Fibroblast of lung (primary cell): ENCODE results near the gene SNAP25. TPM values are rescaled to one million over a fixed set of nuclear protein-coding genes. Genes with fewer than 3 reads are reported as not detected.

Experiments
- DNase-seq, 2 donors: peaks; one replicate each; pipeline versions ENCODE4 v3.0.0 to v3.0.0-alpha.2; 2010; ENCODE audit warnings: low read depth in 2 of 2
- H2AFZ ChIP-seq: 2 replicates; pipeline ENCODE4 v1.5.1; 2012; ENCODE audit warnings: low read length, control low read depth, inconsistent platforms
- H3K27ac ChIP-seq: 2 replicates; pipeline ENCODE4 v1.5.1; 2011; ENCODE audit warnings: low read length, control low read depth; ENCODE audit not compliant: insufficient read depth
- H3K27me3 ChIP-seq: 2 replicates; pipeline ENCODE4 v1.5.1; 2011; ENCODE audit warnings: mild to moderate bottlenecking, low read length; ENCODE audit not compliant: control insufficient read depth, insufficient read depth
- H3K36me3 ChIP-seq: 2 replicates; pipeline ENCODE4 v1.5.1; 2011; ENCODE audit warnings: low read length; ENCODE audit not compliant: control insufficient read depth, insufficient read depth
- H3K4me1 ChIP-seq: 2 replicates; pipeline ENCODE4 v1.5.1; 2011; ENCODE audit warnings: low read length; ENCODE audit not compliant: control insufficient read depth, insufficient read depth; ENCODE audit errors: extremely low read depth
- H3K4me2 ChIP-seq: 2 replicates; pipeline ENCODE4 v1.5.1; 2011; ENCODE audit warnings: low read length, control low read depth; ENCODE audit not compliant: insufficient read depth; ENCODE audit errors: extremely low read depth
- H3K4me3 ChIP-seq, 4 experiments: fragments of 200-600 bp in 1 of 4; sonication (generic) in 1 of 4; replicated peaks in 1 of 4; 2 replicates each; pipeline ENCODE4 v1.5.1; 2011 to 2016; ENCODE audit warnings: low read length in 4 of 4, low read depth in 3 of 4, mild to moderate bottlenecking in 3 of 4, control low read depth in 2 of 4, inconsistent platforms in 1 of 4, mixed read lengths in 1 of 4; ENCODE audit not compliant: insufficient read depth in 1 of 4; ENCODE audit errors: control extremely low read depth in 1 of 4
- H3K79me2 ChIP-seq: 2 replicates; pipeline ENCODE4 v1.5.1; 2012; ENCODE audit warnings: mild to moderate bottlenecking, low read length, inconsistent platforms; ENCODE audit not compliant: control insufficient read depth, insufficient read depth
- H3K9ac ChIP-seq: 2 replicates; pipeline ENCODE4 v1.5.1; 2011; ENCODE audit warnings: mild to moderate bottlenecking, low read length, control low read depth; ENCODE audit not compliant: insufficient read depth
- H3K9me3 ChIP-seq: 2 replicates; pipeline ENCODE4 v1.5.1; 2012; ENCODE audit warnings: low read depth, low read length; ENCODE audit not compliant: control insufficient read depth, insufficient read depth
- H4K20me1 ChIP-seq: 2 replicates; pipeline ENCODE4 v1.5.1; 2011; ENCODE audit warnings: low read length; ENCODE audit not compliant: control insufficient read depth, insufficient read depth; ENCODE audit errors: extremely low read depth
- CTCF ChIP-seq, 2 donors: IDR thresholded peaks in 1 of 2; conservative IDR thresholded peaks in 1 of 2; 1 replicate in 1 of 2; 2 replicates in 1 of 2; pipeline ENCODE4 v1.5.1; 2011 to 2012; ENCODE audit warnings: low read length in 2 of 2, control low read depth in 1 of 2, inconsistent platforms in 1 of 2, low read depth in 1 of 2, mild to moderate bottlenecking in 1 of 2
- EZH2 ChIP-seq: IDR thresholded peaks from 2 replicates; pipeline ENCODE4 v1.5.1; 2012; ENCODE audit warnings: low read length, control low read depth, mild to moderate bottlenecking; ENCODE audit errors: missing control alignments
- polyA plus RNA-seq, 2 donors: library from polyadenylated mRNA; depleted of rRNA in 1 of 2; stranded (reverse) in 1 of 2; unstranded in 1 of 2; fragments of >200 nt; gene quantifications; 2 replicates each; pipeline ENCODE4 v1.2.1, GENCODE V29; 2011 to 2012; ENCODE audit warnings: missing spikeins in 1 of 2
- total RNA-seq: library from RNA; depleted of rRNA; stranded (reverse); fragments of >200 nt; gene quantifications from 2 replicates; pipeline ENCODE4 v1.2.1, GENCODE V29; 2014

The SNAP25 gene
- total and polyA plus RNA-seq, 2 donors (not counting 1 experiment from before 2014, with no cell fraction given) = 4.5 to 8.2 TPM

GRCh38 chr20:10304471-10305046 is 85.9 kb downstream of the SNAP25 start:
- TF ChIP-seq EZH2 = no peak
- no peak for TF ChIP-seq CTCF (conservative IDR thresholded peaks at IDR 0.05 in 1 of 2, IDR thresholded peaks at IDR 0.05 in 1 of 2; ENCODE audit: low read depth in 1 of 2, low read length in 2 of 2)
- H3K4me2 ChIP-seq = no peak overlapping the region
- no peaks in the 10 kb centered on the region for H3K79me2 ChIP-seq
- H4K20me1 ChIP-seq = no peaks in the 10 kb centered on the region
- no peaks in the 10 kb centered on the region for H3K9me3 ChIP-seq
- no peak overlapping the region for H3K9ac ChIP-seq
- H2AFZ ChIP-seq = no peak overlapping the region
- H3K27ac ChIP-seq = no peak overlapping the region
- no peaks in the 10 kb centered on the region for H3K27me3 ChIP-seq
- peaks cover 17% of the 10 kb centered on the region for H3K4me1 ChIP-seq
- peak in 1 of 2 donors; percentile 33 for DNase-seq
- H3K36me3 ChIP-seq = no peaks in the 10 kb centered on the region
- no peak overlapping the region for H3K4me3 ChIP-seq

GRCh38 chr20:10306440-10307358 is 88.1 kb downstream of the SNAP25 start:
- H4K20me1 ChIP-seq = no peaks in the 10 kb centered on the region
- no peaks in the 10 kb centered on the region for H3K36me3 ChIP-seq
- peaks cover 23% of the 10 kb centered on the region for H3K4me1 ChIP-seq
- peak overlapping the region; percentile 51 for H3K4me2 ChIP-seq
- H3K27me3 ChIP-seq = no peaks in the 10 kb centered on the region
- H2AFZ ChIP-seq = no peak overlapping the region
- H3K4me3 ChIP-seq = no peak overlapping the region
- no peak overlapping the region for H3K9ac ChIP-seq
- H3K9me3 ChIP-seq = no peaks in the 10 kb centered on the region
- H3K79me2 ChIP-seq = no peaks in the 10 kb centered on the region
- no peak for TF ChIP-seq EZH2
- peak; percentile 89 to 96 for DNase-seq
- H3K27ac ChIP-seq = peak overlapping the region; percentile 55

- peaks cover 25% of the 10 kb centered on the region for H3K4me1 ChIP-seq
- no peak overlapping the region for H3K4me2 ChIP-seq
- H3K9me3 ChIP-seq = no peaks in the 10 kb centered on the region
- TF ChIP-seq EZH2 = no peak
- no peak for TF ChIP-seq CTCF (conservative IDR thresholded peaks at IDR 0.05 in 1 of 2, IDR thresholded peaks at IDR 0.05 in 1 of 2; ENCODE audit: low read depth in 1 of 2, low read length in 2 of 2)
- H3K79me2 ChIP-seq = no peaks in the 10 kb centered on the region
- H3K27ac ChIP-seq = peak overlapping the region; percentile 55
- peak in 1 of 2 donors; percentile 73 for DNase-seq
- no peaks in the 10 kb centered on the region for H4K20me1 ChIP-seq
- H3K4me3 ChIP-seq = no peak overlapping the region
- H3K9ac ChIP-seq = no peak overlapping the region
- no peaks in the 10 kb centered on the region for H3K36me3 ChIP-seq
- H3K27me3 ChIP-seq = no peaks in the 10 kb centered on the region
- no peak overlapping the region for H2AFZ ChIP-seq
Measured at GRCh38 chr20:10307359-10307735, 88.7 kb downstream of the SNAP25 start.
